Testis (tissue), 2 donors: ENCODE measurements around the gene ZACN.
"Not testable (repeated sequence)": the region's sequence is repeated elsewhere in the genome, so short reads cannot be mapped to it uniquely, and the experiment has no call there.

ENCODE experiments used
- CTCF ChIP-seq, 3 experiments: fragments of 450-650 bp in 2 of 3; fragments of 200-600 bp in 1 of 3; sonication (generic) in 1 of 3; IDR thresholded peaks; one replicate each; pipeline ENCODE4 v1.5.1; 2016 to 2019; ENCODE audit warnings: antibody characterized with exemption in 3 of 3, mild to moderate bottlenecking in 2 of 3, moderate library complexity in 1 of 3
- POLR2A ChIP-seq: fragments of 450-650 bp; IDR thresholded peaks from one replicate; pipeline ENCODE4 v1.6.1; 2017; ENCODE audit warnings: antibody characterized with exemption, mild to moderate bottlenecking, moderate library complexity

- TF ChIP-seq CTCF (IDR thresholded peaks at IDR 0.05); POLR2A: not testable (repeated sequence)
Measured at GRCh38 chr17:76058264-76058663, 20.7 kb upstream of the ZACN start.
